ENCODE measurements around the gene RFX1.
"Not testable (repeated sequence)": the region's sequence is repeated elsewhere in the genome, so short reads cannot be mapped to it uniquely, and the experiment has no call there.

Gene RFX1

GRCh38 chr19:13934785-13935109 lies 71.4 kb downstream of the RFX1 start:
- DNase-seq (ENCODE audit: low read depth) = no peak

GRCh38 chr19:13932911-13933393 lies 73.2 kb downstream of the RFX1 start:
- DNase-seq (ENCODE audit: low read depth) = no peak

GRCh38 chr19:13932149-13932637 lies 73.9 kb downstream of the RFX1 start:
- no peak for DNase-seq (ENCODE audit: low read depth)

GRCh38 chr19:13931391-13932148 lies 74.5 kb downstream of the RFX1 start:
- no peak for DNase-seq (ENCODE audit: low read depth)

- DNase-seq (ENCODE audit: low read depth) = no peak
These were observed 75.7 kb downstream of the RFX1 start for GRCh38 chr19:13930402-13930801.

- no peak for DNase-seq (ENCODE audit: low read depth)
These were observed 76.2 kb downstream of the RFX1 start for GRCh38 chr19:13929956-13930355.

GRCh38 chr19:13929340-13929739 lies 76.8 kb downstream of the RFX1 start:
- DNase-seq (ENCODE audit: low read depth) = no peak

- DNase-seq (ENCODE audit: low read depth) = no peak
These were observed 79.4 kb downstream of the RFX1 start for GRCh38 chr19:13926715-13927114.

- no peak for DNase-seq (ENCODE audit: low read depth)
These were observed 80.1 kb downstream of the RFX1 start for GRCh38 chr19:13926010-13926409.

- DNase-seq (ENCODE audit: low read depth) = no peak
These were observed 82.7 kb downstream of the RFX1 start for GRCh38 chr19:13923194-13923987.

GRCh38 chr19:13922118-13922517 lies 84.0 kb downstream of the RFX1 start:
- DNase-seq (ENCODE audit: low read depth) = not testable (repeated sequence)

GRCh38 chr19:13920940-13921747 lies 85.0 kb downstream of the RFX1 start:
- no peak for DNase-seq (ENCODE audit: low read depth)

- no peak for DNase-seq (ENCODE audit: low read depth)
These were observed 85.6 kb downstream of the RFX1 start for GRCh38 chr19:13920524-13920923.

GRCh38 chr19:13918726-13919411 lies 87.3 kb downstream of the RFX1 start:
- DNase-seq (ENCODE audit: low read depth) = no peak

- DNase-seq (ENCODE audit: low read depth) = no peak
These were observed 88.2 kb downstream of the RFX1 start for GRCh38 chr19:13917888-13918406.

GRCh38 chr19:13914777-13915176 lies 91.3 kb downstream of the RFX1 start:
- DNase-seq (ENCODE audit: low read depth) = no peak

GRCh38 chr19:13913352-13913751 lies 92.8 kb downstream of the RFX1 start:
- DNase-seq (ENCODE audit: low read depth) = no peak
